Activated CD8-positive, alpha-beta memory T cell treated with anti-CD3 and anti-CD28 coated beads for 4 hours (primary cell): Measurements from ENCODE around the gene TTF1.

Experiments used
- DNase-seq, 2 donors: peaks; one replicate each; pipeline ENCODE4 v3.0.0-alpha.2; 2020; ENCODE audit warnings: low read depth in 2 of 2

TTF1 gene

DNA sequence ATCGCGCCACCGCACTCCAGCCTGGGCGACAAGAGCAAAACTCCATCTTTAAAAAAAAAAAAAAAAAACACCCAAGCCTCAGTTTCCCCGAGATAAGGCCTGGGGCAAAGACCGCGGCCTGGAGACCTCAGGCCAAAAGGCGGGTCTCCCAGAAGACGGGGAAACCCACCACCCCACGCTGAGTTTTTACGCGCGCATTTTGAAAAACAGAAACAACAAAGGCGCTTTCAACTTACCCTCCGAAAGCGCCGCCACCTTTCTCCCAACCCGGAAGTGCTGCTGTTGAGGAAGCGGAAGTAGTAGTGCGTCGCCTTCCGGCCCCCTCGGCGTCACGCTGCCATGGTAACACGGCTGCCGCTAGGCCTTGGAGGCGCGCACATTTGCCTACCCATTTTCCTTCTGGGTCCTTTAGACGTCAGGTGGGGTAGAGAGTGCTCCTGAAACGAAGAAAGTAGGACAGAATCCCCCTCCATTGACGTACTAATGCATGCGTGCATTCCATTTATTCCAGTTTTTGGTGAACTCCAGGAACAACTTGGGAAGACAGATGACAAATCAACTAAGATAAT is at the start of gene TTF1:
Gene TTF1, minus strand, starts transcription at position 287 of the 569 bp plus-strand sequence. CDS start 4,019 bp downstream, outside the sequence.
- DNase-seq = peak; percentile 90

GRCh38 chr9:132456241-132456640 is 49.6 kb upstream of the TTF1 start:
- DNase-seq = no peak

DNA sequence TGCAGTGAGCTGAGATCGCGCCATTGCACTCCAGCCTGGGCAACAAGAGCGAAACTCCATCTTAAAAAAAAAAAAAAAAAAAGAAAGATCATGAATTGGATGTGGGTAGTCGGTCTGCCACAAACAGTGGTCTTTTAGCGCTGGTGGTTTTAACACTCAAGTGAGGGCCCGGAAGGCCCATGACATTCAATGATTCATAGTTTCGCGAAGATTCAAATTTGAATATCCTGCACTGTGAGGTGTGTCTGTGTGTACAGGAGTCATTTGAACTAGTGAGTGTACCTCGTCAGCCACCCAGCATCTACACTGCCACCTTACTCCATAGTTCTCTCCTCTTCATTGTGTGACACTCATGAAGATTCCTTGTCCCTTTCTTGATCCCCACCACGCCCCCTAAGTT is 44.6 kb upstream of the TTF1 start:
- peak; percentile 2 to 25 for DNase-seq

- no peak for DNase-seq
Observed at GRCh38 chr9:132447902-132448301, 41.3 kb upstream of the TTF1 start.

- no peak for DNase-seq
Observed at GRCh38 chr9:132447346-132447745, 40.7 kb upstream of the TTF1 start.

- no peak for DNase-seq
Observed at GRCh38 chr9:132446887-132447286, 40.2 kb upstream of the TTF1 start.

- DNase-seq = no peak
Observed at GRCh38 chr9:132443951-132444607, 37.4 kb upstream of the TTF1 start.

- DNase-seq = no peak
Observed at GRCh38 chr9:132441404-132441803, 34.8 kb upstream of the TTF1 start.

DNA sequence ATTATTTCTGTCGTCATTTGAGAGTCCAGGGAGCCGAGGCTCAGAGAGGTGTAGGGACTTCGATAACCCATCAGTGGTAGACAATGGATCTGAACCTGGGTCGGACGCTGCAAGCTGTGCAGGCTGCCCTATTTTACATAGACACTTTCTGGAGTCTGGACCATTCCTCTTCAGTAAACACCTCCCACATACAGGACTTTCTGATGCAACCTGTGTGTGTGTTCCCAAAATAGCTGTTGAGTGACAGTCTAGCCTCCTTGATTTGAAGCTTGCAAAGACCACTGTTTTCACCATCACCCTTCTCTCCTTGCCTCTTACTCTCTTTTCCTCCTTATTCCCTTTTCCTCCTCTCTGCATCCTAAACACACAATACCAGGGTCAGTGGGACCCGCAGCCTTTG is 34.1 kb upstream of the TTF1 start:
- DNase-seq = no peak

DNA sequence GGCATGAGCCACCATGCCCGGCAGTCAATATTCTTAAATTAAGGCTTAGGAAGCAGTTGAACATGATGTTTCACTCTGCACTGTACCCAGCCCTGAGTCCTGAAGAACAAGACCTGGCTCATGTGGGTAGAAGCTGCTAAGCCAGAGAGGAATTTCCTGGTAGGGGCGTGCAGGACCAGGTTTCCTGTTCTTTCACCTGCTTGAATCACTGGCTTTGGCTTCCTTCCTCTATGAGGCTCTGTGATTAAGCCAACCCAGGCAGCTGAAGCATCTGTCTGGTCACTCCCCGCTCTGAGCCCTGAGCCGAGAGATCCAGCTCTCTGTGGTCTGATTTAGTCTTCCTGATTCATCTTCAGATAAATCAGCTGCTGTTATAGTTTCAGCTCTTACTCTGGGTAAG is 32.5 kb upstream of the TTF1 start:
- no peak for DNase-seq

- DNase-seq = no peak
Observed at GRCh38 chr9:132434881-132435280, 28.2 kb upstream of the TTF1 start.

GRCh38 chr9:132430998-132431397 is 24.4 kb upstream of the TTF1 start:
- no peak for DNase-seq

DNA sequence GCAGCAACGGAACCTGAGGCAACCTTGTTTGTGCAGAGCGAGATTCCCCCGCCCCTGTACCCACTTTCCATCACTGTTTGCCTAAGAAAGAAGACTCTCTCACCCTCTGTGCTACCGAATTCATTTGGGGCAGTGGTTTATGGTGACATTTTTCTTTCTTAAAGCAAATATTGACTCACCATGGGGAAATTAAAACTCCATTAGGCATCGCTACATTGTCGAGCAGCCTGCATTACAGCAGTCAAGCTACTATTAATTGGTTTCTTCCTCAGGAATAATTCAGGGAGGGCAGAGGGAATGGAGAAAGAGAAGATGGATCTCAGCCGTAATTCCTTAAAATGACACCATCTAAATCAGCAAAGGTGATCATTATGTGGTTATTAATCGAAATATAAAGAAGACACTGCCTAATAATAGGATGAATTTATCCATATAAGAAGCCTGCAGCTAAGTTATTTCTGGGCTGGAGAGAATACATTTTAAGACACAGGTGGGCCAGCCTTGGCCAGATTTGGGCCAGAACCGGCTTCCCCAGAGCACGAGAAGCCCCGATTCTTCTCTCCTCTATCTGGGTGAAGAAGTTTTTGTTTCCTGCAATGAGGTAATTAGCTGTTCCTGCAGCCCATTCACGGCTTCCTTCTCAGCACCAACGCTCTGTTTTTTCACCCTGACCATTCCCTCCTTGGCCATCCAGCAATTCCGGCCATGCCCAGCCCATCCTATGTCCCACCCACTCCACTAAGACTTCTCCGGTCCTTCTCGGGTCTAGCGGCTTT is 20.2 kb upstream of the TTF1 start:
- no peak for DNase-seq

DNA sequence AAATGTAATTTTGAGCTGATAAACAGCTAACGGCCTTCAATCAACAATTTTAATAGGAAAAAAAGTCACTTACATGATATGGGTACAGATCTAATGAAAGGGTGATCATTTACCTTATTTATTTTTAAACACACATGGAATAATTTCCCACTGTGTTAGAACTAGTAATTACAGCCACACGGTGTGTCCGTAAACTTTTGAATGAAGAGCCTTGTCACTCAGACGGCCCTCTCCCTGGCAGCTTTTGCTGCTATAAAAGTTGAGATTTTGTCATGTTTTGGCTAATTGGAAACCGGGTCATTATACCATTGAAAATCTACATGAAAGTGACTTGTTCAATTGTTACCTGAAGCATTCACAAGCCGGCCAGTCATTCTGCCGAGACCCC is 19.0 kb upstream of the TTF1 start:
- DNase-seq = no peak

- no peak for DNase-seq
Observed at GRCh38 chr9:132424857-132425674, 18.4 kb upstream of the TTF1 start.

GRCh38 chr9:132423503-132423902 is 16.9 kb upstream of the TTF1 start:
- no peak for DNase-seq

GRCh38 chr9:132422574-132422973 is 15.9 kb upstream of the TTF1 start:
- DNase-seq = no peak

DNA sequence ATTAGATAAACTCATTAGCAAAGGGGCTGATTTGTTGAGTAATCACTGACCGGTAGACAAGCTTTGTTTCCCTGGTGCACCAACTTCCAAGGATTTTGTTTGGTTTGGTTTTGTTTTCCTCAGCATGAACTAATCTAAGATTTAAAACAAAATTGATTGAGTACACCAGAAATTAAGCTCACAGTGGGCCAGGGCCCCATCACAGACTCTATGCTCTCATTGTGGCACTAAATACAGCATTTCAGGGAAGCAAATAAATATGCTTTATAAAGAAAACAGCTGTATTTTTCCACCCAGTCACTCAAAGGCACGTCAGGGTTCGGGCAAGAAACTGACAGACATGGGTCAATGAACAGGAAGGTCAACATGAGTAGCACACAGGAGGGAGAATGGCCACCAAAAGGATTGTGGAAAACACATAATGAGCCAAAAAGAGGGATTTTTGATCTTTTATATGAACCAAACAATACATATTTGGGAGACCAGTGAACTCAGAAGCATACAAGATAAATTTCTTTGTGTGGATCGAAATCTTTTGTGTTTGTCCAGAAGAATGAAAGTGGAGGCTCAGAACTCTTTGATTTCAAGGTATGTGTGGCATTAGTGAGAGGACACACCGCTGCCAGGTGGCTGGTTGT is 12.2 kb upstream of the TTF1 start:
- no peak for DNase-seq

GRCh38 chr9:132415181-132415580 is 8.5 kb upstream of the TTF1 start:
- no peak for DNase-seq

- DNase-seq = no peak
Observed at GRCh38 chr9:132414731-132415130, 8.1 kb upstream of the TTF1 start.

DNA sequence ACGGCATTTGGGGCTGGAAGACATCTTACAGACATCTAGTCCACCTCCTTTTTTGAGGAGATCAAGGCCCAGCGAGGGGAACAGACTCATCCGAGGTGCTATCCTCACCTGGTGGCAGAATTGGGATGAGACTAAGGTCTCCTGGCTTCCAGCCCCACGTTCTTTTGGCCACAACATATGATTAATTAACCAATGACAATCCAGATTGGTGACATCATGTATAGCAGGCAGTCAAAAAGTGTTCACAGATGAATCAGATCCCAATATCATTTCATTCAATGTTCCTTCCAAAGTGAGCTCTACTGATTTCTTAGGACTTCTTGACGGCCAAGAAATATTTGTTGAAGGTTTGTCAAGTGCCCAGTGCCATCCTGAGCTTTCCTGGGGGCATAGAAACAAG is 7.3 kb upstream of the TTF1 start:
- no peak for DNase-seq

DNA sequence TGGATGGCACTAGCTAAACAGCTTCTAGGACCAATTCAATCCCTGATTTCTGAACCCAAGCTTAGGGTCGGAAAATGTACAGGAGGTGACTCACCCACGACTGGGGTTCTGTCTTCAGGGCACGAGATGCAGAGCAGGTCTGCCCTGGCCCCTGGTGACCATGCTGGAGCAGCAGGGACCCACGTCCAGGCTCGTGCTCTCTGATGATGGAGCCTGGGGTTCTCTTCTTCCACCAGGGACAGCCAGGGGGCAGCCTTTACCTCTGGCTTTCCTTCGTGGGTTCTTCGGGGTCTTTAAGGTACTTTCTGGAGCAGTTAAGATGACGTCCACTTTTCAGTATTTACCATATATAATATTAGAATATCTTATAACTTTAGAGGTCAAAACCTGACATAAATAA is 5.4 kb upstream of the TTF1 start:
- DNase-seq = no peak
